Fibroblast of the aortic adventitia (primary cell): Measurements from ENCODE around the gene PSORS1C1. TPM values are rescaled to one million over a fixed set of nuclear protein-coding genes. Genes with fewer than 3 reads are reported as not detected.

Source experiments
- DNase-seq: peaks from one replicate; pipeline ENCODE4 v3.0.0-alpha.2; 2010; ENCODE audit warnings: low read depth
- H3K4me3 ChIP-seq: 2 replicates; pipeline ENCODE4 v1.5.1; 2011; ENCODE audit warnings: low read depth, mild to moderate bottlenecking, control low read depth, low read length, moderate library complexity
- total RNA-seq: library from RNA; depleted of rRNA; stranded (reverse); fragments of >200 nt; gene quantifications from 2 replicates; pipeline ENCODE4 v1.2.3, GENCODE V29; 2012; ENCODE audit warnings: low replicate concordance
- TF ChIP-seq, protein P1 (sequence below): IDR thresholded peaks from 2 replicates; pipeline ENCODE4 v1.5.1; 2011; ENCODE audit warnings: mild to moderate bottlenecking, low read length, control low read depth, inconsistent platforms; ENCODE audit not compliant: insufficient read depth

PSORS1C1 gene
- total RNA-seq, 1 donor, result 1.2 TPM

DNA sequence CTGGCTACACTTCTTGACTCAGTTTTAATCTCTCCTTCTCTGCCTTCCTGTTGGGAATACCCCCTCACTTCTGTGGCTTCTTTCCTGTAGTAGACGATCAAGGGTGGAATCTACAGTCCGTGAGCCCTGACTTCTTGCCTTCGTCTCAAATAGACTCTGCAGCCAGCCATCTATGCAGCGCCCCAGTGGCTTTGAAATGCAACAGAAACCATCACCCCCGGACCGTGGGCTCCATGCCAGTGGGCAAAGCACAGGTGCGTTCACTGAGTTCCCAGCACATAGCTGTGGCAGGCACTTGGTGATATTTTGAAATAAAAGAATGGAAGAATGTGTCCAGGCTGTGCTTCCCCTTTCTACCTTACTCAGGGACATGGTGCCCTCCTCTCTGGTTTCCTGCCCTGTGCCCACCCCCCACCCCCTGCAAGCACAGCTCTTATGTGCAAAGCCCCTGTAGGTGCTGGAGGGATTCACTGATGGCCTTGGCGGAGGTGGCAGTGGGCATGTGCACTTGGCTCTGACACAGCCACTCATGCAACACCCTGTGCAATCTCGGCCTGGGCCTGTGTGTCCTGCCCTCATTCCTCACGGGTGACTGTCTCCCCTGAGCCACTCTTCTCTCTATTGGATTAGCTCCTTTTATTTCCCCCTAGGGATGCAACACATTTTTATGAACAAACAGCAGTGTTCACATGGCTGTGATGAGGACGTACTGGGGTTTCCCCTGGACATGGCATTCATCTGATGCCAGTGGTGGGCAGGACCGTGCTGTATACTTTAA, 11.2 kb downstream of the PSORS1C1 start:
- no peak overlapping the region for H3K4me3 ChIP-seq
- DNase-seq, result peak; percentile 52
- TF ChIP-seq, protein P1, sequence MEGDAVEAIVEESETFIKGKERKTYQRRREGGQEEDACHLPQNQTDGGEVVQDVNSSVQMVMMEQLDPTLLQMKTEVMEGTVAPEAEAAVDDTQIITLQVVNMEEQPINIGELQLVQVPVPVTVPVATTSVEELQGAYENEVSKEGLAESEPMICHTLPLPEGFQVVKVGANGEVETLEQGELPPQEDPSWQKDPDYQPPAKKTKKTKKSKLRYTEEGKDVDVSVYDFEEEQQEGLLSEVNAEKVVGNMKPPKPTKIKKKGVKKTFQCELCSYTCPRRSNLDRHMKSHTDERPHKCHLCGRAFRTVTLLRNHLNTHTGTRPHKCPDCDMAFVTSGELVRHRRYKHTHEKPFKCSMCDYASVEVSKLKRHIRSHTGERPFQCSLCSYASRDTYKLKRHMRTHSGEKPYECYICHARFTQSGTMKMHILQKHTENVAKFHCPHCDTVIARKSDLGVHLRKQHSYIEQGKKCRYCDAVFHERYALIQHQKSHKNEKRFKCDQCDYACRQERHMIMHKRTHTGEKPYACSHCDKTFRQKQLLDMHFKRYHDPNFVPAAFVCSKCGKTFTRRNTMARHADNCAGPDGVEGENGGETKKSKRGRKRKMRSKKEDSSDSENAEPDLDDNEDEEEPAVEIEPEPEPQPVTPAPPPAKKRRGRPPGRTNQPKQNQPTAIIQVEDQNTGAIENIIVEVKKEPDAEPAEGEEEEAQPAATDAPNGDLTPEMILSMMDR, result no peak

DNA sequence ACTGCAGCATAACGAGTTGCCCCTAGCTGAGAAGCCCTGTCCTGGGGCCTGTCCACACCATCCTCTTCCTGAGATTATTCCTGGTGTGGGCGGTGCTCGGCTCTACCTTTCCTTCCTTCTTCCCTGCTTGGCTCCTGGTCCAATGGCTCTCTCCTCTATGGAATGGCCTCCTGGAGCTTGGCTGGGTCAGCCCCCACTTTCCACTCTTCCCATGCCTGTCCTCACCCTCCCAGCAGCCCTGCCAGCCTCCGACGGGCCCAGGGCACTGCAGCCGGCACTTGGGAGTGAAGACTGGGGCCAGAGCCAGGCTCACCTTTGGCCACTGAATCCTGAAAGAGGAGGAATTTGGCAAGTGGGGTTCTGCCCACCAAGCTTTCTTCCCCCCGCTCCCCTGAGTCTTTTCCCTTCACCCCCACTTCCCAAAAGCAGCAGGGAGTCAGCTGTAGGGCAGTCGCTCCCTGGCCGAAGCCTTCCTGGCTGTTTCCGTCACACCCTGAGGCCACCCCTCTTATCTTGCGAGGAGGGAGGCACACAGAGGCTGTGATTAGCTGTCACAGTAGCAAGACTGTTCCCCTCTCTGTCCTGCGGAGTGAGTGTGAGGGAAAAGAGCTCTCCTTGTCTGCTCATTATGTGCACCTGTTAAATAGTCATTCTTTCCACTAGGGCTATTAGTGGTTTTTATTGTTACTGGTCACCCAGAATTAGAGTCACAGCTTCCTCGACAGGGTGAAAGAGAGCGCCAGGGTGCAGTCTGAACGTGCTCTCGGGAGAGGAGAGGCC, 12.0 kb downstream of the PSORS1C1 start:
- no peak overlapping the region for H3K4me3 ChIP-seq
- TF ChIP-seq, protein P1, result no peak
- no peak for DNase-seq

DNA sequence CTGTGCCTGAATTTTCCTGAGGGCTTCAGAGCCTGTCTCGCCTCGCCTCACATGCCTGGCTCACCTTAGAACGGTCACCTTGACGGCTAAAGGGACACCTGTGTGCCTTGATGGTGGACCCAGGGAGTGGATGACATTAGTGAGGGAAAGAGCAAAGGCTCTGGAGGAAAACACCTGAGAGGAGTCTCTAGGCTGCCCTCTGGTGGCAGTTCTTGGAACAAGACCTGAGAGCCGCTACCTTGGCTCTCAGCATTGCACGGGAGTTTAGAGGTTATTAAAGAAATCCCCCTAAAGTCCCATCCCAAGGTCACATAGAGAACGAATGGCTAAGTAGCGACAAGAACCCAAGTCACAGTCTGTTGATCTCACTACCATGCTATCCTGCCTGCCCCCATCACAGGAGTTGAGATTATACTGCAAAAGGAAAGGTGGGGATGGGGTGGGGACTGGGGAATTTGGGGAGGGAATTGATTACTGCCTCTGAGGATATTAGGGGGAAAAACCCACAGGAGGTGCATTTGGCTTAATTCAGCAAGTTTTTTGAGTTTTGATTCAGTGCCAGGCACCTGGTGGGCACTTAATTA, 13.6 kb downstream of the PSORS1C1 start:
- H3K4me3 ChIP-seq, result no peak overlapping the region
- DNase-seq, result peak; percentile 49
- TF ChIP-seq, protein P1, result peak; percentile 87

DNA sequence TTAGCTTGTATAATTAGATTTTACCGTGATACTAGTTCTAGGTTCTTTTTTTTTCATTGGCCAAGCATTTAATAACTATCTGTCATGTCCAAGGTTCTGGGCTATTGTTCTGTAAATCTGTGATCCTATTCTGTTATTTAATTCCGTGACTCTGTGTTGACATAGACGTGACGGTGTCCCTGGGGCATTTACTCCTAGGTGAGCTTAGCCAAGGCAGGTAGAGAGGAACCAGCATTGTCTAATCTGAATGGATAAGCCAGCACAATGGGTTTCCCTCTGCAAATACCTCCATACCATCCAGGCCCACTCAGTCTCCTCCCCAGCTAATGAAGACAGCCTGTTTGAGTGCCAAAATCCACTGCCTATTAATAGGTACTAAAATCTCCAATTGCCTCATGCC, 14.5 kb downstream of the PSORS1C1 start:
- H3K4me3 ChIP-seq, result no peak overlapping the region
- TF ChIP-seq, protein P1, result no peak
- DNase-seq, result no peak

DNA sequence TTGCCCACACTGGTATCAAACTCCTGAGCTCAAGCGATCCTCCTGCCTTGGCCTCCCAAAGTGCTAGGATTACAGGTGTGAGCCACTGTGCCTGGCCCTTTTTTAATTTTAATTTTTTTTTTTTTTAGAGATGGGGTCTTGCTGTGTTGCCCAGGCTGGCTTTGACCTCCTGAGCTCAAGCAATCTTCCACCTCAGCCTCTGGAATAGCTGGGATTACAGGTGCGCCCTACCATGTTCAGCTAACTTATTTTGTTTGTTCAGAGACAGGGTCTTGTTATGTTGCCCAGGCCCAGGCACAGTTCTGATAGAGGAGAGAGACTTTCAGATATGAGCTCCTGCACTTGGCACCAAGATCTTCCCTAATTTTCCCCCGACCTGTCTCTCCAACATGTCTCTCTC, 16.2 kb downstream of the PSORS1C1 start:
- no peak overlapping the region for H3K4me3 ChIP-seq
- TF ChIP-seq, protein P1, result no peak
- no peak for DNase-seq

DNA sequence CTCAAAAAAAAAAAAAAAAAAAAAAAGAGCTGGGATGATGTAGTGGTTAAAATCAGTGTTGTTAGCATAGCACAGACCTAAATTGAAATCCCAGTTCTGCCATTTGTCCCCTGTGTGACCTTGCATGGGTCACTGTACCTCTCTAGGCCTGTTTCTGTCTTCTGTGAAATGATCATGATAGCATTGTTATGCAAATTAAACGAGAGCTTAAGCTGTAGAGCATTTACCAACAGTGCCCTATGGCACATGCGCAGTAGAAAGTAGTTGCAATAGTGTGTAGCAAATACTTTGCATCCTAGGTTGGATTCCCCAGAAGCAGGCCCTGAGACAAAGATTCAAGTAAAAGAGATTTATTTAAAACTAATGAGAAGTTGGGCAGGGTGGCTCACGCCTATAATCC, 17.0 kb downstream of the PSORS1C1 start:
- TF ChIP-seq, protein P1, result no peak
- DNase-seq, result no peak
- H3K4me3 ChIP-seq, result no peak overlapping the region
